NOMO-1 (cell line): Measurements from ENCODE around the gene MAGI2.
"Not testable (repeated sequence)": the region's sequence is repeated elsewhere in the genome, so short reads cannot be mapped to it uniquely, and the experiment has no call there.

Experiments
- DNase-seq, 2 experiments: peaks; one replicate each; lab custom pipeline; 2025; ENCODE audit not compliant: unreplicated experiment in 2 of 2; lab: John Stamatoyannopoulos, UW

MAGI2 gene

DNA sequence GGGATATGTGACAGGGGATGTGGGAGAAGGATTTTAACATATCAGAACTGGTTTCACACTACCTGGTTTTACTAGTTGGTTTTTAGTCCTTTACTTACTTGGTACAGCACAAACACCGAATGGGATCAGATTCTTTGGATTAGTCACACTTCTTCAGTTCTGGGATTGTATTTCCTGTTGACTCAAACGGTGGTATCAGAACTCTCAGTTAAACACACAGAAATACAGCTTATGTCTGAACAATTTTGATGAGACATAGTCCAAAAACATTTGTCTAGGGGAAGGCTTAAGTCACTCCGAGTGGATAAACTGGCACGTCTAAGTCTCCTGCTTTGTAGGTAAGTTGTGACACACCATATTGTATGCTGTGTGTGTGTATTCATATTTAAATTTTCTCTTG is 1174.4 kb downstream of the MAGI2 start:
- DNase-seq, result no peak

DNA sequence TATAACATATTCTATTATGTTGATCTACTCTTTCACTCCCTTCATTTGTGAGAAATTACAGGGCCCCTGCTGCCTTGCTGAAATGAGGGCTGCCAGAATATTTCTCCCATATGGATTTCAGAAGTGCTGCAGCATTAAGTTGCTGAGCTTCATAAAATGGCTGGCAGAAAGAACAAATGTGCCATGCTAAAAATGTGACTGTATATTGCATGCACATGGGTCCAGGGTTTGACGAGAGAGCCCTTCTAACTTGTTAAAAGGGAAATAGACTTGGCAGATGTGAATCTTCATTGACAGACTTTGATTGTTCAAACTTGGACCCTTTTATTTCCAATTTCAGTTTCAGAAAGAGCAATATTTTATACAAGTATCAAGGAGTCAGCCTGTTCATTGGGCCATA is 1186.3 kb downstream of the MAGI2 start:
- DNase-seq, result no peak

GRCh38 chr7:78265486-78265885 is 1188.0 kb downstream of the MAGI2 start:
- no peak for DNase-seq

- DNase-seq, result no peak
Observed at GRCh38 chr7:78265071-78265470, 1188.4 kb downstream of the MAGI2 start.

- DNase-seq, result peak; percentile 26 to 93
Observed at GRCh38 chr7:78264105-78264504, 1189.4 kb downstream of the MAGI2 start.

DNA sequence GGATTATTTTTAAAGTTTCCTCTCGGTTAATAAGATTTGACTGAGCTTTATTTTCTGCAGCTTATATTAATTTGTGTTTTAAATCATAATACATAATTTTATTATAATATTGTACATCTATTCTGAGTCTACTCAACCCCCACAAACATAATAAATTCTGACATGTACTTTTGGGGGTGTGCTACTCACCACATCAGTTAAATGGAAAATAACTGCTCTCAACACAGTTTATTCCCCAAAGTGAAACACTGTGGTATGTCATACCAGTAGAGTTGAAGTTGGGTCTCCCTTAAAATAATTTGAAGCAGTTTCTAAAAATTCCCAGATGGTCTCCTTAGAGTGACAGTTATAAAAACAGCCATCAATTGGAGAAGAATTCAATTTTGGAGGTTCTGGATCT is 1191.7 kb downstream of the MAGI2 start:
- no peak for DNase-seq

- DNase-seq, result no peak
Observed at GRCh38 chr7:78261302-78261701, 1192.2 kb downstream of the MAGI2 start.

DNA sequence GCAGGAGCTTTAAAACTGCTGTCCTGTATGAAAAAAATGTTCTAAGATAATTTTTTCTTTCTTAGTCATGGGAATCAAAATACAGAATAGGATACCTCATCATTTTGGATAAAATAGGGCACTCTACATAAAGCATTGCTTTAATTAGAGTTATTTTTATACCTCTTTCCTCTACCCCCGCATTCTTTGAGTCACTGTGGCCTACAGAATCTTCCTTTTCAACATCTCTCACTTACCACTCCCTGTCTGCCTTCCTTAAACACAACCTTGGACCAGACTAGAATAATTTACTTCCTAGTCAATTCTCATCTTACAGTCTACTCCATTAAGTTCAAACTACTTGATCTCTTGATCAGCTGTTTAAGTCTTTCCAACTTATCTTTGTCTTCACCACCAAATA is 1192.6 kb downstream of the MAGI2 start:
- DNase-seq, result no peak

DNA sequence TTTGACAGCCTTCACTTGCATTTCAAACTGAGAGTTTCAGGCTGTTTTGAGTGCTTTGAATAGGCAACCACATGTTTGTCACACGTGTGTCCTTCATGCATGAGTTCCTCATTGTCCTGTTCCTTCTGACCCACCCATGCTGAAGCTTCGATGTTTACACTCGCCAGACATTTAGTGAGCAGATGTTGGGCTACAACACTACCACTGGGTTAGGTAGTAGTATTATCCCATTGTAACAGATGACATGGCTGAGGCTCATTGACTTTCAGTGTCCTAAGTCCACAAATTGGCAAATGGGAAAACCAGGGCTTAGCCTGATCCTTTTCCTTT is 1198.8 kb downstream of the MAGI2 start:
- no peak for DNase-seq

GRCh38 chr7:78253850-78254725 is 1199.4 kb downstream of the MAGI2 start:
- no peak for DNase-seq

- no peak for DNase-seq
Observed at GRCh38 chr7:78248867-78249266, 1204.6 kb downstream of the MAGI2 start.

- no peak for DNase-seq
Observed at GRCh38 chr7:78247910-78248689, 1205.4 kb downstream of the MAGI2 start.

DNA sequence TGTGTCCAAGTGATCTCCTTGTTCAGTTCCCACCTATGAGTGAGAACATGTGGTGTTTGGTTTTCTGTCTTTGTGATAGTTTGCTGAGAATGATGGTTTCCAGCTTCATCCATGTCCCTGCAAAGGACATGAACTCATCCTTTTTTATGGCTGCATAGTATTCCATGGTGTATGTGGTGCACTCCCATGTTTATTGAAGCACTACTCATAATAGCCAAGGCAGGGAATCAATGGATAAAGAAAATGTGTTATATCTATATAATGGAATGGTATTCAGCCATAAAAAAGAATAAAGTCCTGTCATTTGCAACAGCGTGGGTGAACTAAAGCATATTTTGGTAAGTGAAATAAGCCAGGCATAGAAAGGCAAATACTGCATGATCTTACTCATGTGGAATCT is 1213.3 kb downstream of the MAGI2 start:
- not testable (repeated sequence) for DNase-seq

DNA sequence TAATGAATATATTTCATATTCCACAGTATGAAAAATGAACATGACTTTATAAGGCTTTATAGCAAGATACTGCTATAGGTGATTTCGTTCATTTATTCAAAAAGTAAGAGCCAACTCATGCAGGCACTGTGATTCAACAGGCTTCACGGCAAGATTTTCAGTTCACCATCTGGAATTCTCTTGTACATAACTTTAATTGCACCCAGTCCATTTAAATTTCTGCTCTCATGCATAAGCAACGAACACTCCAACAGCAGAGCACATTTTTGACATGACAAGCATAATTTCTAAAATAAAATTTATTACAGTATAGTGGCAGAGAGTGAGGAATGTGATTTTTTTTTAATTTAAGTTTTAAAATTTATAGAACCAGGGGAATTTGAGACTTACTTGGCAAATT is 1218.8 kb downstream of the MAGI2 start:
- DNase-seq, result no peak

DNA sequence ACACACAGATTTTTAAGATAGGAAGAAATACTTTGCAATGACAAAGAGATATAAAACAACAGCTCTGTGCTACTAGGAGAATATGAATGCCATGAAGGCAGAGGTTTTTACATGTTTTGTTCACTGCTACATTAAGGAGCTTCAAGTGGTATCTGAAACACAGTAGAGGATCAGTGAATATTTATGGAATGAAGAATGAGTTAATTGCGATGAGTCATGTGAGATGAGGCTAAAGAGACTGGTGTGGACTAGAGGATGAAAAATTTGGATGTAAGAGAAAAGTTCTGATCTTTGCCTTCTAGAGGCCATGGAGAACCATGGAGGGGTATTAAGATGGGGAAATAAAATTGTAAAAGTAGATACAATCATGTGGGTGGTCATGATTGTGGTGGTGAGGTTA is 1220.7 kb downstream of the MAGI2 start:
- no peak for DNase-seq

- no peak for DNase-seq
Observed at GRCh38 chr7:78226059-78226719, 1227.3 kb downstream of the MAGI2 start.

DNA sequence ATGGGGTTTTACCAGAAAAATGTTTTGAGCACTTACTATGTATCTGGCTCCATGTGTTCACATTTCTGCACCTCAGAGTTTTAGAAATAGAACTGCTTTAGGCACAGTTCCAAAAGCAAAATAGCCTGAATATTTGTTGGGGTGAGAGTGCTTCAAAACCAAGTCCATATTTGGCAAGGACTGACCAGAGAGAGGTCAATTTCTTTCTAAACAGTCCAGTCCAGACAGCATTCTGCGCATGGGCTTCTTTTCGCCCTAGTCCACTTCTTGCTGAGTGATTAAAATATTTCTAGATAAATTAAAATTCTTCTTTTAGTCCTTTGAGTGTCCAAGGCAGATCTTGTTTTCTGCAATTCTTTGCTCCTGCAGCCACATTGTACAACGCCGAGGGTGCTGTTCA is 1227.9 kb downstream of the MAGI2 start:
- no peak for DNase-seq

GRCh38 chr7:78224923-78225322 is 1228.5 kb downstream of the MAGI2 start:
- no peak for DNase-seq

DNA sequence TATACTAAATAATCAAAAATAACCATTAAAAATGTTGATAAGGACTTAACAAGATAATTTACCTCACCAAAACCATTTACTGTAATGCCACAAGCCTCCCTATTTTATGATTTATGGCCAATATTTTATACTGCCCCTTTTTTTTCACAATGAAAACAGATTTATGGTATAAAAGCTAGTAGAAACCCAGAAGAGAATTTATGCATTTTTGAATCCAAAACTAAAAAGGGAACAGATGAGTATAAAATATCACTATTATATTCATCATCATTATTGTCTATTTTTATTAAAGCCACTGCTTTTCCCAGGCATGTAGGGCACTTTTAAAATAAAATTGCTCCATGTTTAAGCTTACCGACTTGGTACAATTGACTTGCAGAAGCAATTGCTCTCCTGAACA is 1229.9 kb downstream of the MAGI2 start:
- no peak for DNase-seq

GRCh38 chr7:78222001-78222751 is 1231.3 kb downstream of the MAGI2 start:
- DNase-seq, result no peak

DNA sequence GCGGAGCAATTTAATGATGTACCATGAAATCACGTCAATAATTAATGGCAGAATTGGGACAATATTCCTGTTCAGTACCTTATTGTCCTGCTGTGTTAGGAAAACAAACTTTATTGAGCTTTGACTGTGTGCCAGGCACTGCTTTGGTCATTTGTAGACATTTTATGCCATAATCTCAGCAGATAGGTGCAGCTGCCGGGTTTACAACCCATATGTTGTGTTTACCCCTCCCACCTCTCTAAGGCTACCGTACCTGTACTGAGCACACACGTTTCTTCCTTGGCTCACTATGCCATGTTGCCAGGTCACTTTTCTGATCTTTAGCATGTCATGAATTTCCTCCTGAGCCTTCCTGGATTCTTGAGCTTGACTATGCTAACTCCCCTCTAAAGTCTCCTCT is 1232.7 kb downstream of the MAGI2 start:
- DNase-seq, result no peak
